Adrenal gland (tissue), 5 donors: ENCODE results near the gene C6orf89.

Experiments used
- CTCF ChIP-seq, 6 experiments: fragments of 450-650 bp in 4 of 6; fragments of 200-600 bp in 2 of 6; sonication (generic) in 1 of 6; IDR thresholded peaks; 1 replicate in 5 of 6; 2 replicates in 1 of 6; pipeline versions ENCODE4 v1.5.1 to v1.8.0; 2016 to 2021; ENCODE audit warnings: antibody characterized with exemption in 6 of 6, mild to moderate bottlenecking in 2 of 6, moderate library complexity in 1 of 6
- POLR2A ChIP-seq, 2 donors: fragments of 450-650 bp; IDR thresholded peaks; one replicate each; pipeline ENCODE4 v1.6.1; 2017; ENCODE audit warnings: antibody characterized with exemption in 2 of 2, mild to moderate bottlenecking in 2 of 2, moderate library complexity in 1 of 2
- donor health status: DM: no; HTN: no; CAD: no.

DNA sequence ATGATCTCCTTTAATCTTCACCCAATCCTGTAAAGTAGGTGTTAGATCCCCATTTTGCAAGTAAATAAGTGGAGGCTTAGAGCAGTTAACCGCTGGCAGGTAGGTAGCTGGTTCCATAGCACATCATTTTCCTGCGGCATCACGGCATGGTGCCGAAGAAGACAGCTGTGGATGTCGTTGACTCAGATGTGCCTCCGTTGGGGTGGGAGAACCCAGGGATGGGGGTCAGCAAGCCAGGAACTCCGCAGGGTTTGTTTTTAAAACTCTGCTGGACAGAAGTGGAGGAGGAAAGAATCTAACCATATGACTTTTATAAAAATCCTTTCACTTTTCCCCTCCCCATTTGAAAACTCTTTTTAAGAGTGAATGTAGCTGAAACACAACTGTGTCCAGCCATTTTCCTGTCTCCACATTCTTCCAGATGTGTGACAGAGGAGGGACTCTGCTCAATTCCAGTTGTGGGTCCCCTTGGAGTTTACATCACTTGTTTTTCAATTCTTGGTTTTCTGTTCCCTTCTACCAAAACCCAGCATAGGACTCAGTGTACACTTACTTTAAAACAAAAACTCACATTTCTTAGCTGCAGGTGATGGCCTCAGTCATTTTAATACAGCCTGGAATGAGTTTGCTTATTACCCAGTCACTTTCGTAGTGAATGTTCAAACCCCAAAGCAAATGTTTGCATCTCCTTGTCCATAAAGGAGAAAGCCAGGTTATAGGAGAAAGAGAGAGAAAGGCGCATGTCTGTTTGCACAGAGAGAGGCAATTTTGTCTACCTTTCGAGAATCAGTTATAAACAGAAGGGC, 41.2 kb downstream of the C6orf89 start:
- TF ChIP-seq CTCF (IDR thresholded peaks at IDR 0.05): no peak
- TF ChIP-seq POLR2A (IDR thresholded peaks at IDR 0.05): no peak
